Activated naive CD4-positive, alpha-beta T cell (primary cell): Measurements from ENCODE around the gene MAST2.
"Not testable (repeated sequence)": the region's sequence is repeated elsewhere in the genome, so short reads cannot be mapped to it uniquely, and the experiment has no call there.

Experiments used
- DNase-seq, 4 experiments: peaks; one replicate each; lab custom pipeline; 2025; lab: John Stamatoyannopoulos, UW

The MAST2 gene

DNA sequence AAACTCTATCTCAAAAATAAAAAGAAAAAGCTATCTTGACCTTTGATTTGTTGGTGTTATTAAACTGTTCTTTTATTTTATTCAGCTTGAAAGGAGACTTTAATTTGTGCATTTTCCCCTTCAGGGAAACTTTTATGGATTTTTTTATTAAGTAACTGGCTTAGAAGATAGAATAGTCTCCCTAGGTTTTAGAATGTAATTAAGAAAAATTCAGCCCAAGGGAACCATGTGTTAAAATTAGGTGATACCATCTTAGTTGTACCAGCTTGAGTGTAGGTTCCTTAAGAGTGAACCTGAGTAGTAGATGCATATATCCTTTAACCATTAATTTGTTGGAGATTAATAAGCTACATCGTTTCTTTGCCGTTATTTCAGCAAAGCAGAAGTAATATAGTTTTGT lies 11.4 kb downstream of the MAST2 start:
- DNase-seq = no peak

GRCh38 chr1:45815667-45816458 lies 12.5 kb downstream of the MAST2 start:
- DNase-seq = no peak

GRCh38 chr1:45820173-45820572 lies 16.8 kb downstream of the MAST2 start:
- DNase-seq = no peak

- DNase-seq = no peak
Measured at GRCh38 chr1:45820788-45821187, 17.4 kb downstream of the MAST2 start.

DNA sequence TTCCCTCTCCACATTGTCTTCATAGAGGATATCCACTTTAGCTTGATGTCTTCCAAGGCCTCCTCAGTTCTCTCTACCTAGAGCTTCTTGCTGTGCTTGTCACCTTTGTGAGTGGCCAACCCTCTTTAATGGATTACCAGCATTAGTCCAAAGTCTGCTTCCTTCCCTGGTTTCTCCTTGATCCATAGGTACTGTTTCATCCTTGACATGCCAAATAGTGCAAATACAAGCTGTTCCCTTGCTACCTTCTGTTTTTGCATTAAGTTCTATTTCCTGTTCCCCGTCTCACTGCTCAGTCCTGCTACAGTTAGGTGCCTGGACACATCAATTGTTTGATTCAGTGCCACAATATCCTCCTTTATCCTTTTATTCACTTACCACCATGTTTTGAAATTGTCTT lies 19.2 kb downstream of the MAST2 start:
- DNase-seq = no peak

GRCh38 chr1:45824607-45825006 lies 21.2 kb downstream of the MAST2 start:
- DNase-seq = no peak

- no peak for DNase-seq
Measured at GRCh38 chr1:45827256-45827655, 23.8 kb downstream of the MAST2 start.

DNA sequence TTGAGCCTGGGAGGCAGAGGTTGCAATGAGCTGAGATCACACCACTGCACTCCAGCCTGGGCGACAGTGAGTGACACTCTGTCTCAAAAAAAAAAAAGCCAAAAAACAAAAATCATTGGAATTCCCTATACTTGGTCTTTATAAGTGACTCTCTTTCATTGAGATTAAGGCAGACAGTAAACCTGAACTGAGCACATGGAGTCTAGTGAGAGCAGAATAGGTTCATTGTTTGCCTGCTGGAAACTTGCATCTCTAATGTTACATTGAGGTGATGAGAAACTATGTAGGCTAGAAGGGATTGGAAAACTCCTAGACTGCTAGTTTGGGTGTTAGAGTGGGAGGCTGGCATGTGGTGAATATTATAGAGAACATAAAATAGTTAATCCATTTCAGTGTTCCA lies 25.4 kb downstream of the MAST2 start:
- no peak for DNase-seq

GRCh38 chr1:45833361-45833760 lies 29.9 kb downstream of the MAST2 start:
- no peak for DNase-seq

- DNase-seq = no peak
Measured at GRCh38 chr1:45834689-45835088, 31.3 kb downstream of the MAST2 start.

DNA sequence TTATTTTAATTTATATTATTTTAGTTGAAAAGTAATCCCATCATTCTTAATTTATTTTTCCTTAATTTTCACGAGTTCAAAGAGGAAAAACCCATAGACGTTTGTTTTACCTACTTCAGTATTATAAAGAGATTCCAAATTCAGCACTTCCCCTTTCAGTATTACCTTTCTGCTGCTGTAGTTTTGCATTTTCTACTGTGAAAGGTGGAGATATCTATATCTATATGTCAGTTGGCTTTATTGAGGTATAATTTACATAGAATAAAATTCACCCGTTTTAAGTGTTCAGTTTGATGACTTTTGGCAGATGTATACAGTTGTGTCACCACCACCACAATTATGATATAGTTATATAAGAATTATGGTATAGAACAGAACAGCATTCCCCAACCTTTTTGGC lies 33.0 kb downstream of the MAST2 start:
- no peak for DNase-seq

DNA sequence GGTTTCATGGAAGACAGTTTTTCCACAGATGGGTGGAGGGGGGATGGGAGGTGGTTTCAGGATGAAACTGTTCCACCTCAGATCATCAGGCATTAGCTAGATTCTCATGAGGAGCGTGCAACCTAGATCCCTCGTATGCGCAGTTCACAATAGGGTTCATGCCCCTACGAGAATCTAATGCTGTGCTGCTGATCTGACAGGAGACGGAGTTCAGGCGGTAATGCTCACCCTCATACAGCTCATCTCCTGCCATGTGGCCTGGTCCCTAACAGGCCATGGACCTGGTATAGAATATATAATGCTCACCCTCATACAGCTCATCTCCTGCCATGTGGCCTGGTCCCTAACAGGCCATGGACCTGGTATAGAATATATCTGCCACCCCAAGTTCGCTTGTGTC lies 33.4 kb downstream of the MAST2 start:
- DNase-seq = not testable (repeated sequence)

DNA sequence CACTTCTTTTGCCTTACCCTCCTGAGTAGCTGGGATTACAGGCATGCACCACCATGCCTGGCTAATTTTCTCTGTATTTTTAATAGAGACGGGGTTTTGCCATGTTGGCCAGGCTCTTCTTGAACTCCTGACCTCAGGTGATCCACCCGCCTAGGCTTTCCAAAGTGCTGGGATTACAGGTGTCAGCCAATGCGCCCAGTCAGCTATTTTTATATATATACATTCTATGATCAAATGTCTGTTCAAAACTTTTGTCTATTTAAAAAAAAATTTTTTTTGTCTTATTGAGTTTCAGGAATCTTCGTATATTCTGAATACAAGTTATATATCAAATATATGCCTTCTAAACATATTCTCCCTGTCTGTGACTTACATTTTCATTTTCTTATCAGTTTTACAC lies 34.9 kb downstream of the MAST2 start:
- not testable (repeated sequence) for DNase-seq

DNA sequence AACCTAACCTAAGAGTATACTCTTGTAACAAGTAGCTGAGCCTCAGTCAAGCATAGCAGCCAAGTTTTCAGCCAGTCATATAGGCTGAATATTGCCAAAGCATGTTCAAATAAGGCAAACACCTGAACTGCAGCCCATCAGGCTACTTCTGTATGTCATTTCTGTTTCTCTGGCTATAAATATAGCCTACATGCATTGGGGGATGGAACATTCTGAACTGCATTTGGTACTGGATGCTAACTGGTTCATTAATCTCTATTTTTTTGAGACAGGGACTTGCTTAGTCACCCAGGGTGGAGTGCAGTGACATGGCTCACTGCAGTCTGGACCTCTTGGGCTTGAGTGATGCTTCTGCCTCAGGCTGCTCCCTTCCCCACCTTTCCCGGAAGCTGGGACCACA lies 37.3 kb downstream of the MAST2 start:
- no peak for DNase-seq

DNA sequence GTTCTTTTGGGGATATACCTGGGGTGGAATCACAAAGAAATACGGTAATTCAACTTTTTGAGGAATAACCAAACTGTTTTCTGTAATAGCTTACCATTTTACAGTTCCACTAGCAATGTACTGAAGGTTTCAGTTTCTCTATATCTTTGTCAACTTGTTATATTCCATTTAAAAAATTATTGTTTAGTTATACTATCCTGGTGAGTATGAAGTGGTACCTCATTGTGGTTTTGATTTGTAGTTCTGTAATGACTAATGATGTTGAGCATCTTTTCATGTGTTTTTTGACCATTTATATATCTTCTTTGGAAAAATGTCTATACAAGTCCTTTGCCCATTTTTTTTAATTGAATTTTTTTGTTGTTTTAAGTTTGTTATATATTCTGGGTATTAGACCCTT lies 39.4 kb downstream of the MAST2 start:
- DNase-seq = no peak

DNA sequence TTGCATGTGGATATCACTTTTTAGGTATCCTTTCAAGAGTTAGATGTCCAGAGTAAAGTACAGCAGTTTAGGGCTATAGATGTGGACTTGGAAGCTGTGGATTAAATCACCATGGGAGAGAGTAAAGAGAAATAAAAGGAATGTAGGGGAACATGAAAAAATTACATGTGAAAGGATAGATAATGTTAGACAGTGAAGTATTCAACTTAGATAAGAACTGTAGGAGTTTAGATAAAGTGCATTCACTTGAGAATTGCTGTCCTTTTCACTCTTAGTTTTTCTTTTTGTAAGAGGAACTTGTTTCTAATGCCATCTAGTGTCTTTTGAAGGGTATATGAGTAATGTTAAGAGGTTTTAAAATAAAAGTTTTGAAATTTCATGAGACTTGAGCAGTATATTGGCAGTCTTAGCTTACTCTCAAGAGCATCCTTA lies 40.1 kb downstream of the MAST2 start:
- no peak for DNase-seq

DNA sequence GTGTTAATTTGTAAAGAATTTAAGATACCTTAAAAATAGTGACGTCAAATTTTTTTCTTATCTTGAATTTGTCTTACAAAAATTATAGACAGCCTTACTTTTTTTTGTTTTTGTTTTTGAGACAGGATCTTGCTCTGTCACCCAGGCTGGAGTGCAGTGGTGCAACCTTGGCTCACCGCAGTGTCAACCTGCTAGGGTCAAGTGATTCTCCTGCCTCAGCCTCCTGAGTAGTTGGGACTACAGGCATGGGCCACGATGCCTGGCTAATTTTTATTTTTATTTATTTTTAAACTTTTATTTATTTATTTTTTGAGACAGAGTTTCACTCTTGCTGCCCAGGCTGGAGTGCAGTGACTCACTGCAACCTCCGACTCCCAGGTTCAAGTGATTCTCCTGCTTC lies 40.6 kb downstream of the MAST2 start:
- DNase-seq = not testable (repeated sequence)

GRCh38 chr1:45846931-45847330 lies 43.5 kb downstream of the MAST2 start:
- DNase-seq = no peak

- DNase-seq = no peak
Measured at GRCh38 chr1:45848097-45848496, 44.7 kb downstream of the MAST2 start.

GRCh38 chr1:45848714-45849113 lies 45.3 kb downstream of the MAST2 start:
- no peak for DNase-seq

- DNase-seq = no peak
Measured at GRCh38 chr1:45850017-45850416, 46.6 kb downstream of the MAST2 start.

DNA sequence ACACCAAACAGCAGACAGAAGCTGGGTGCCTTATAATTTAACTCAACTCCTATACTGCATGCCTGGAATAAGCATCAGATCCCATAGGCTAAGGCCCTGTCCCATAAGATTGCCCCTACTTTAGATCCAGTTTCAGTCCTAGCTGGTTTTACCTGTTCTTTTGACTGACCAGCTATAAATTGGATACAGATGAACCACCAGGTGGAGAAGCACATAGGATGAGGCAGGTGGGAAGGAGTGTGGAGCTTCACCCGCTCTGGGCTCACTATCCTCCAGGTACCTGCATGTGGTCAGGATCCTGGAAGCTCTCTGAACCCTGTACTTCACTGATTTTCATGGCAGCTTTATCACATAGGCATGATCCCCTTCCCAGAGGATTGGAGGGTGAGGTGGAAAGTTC lies 51.3 kb downstream of the MAST2 start:
- no peak for DNase-seq

- DNase-seq = no peak
Measured at GRCh38 chr1:45857101-45857700, 53.8 kb downstream of the MAST2 start.
